Testis (tissue), 3 donors: Measurements from ENCODE around the gene HIPK4. TPM values are rescaled to one million over a fixed set of nuclear protein-coding genes. Genes with fewer than 3 reads are reported as not detected.

Experiments
- DNase-seq: peaks from one replicate; pipeline ENCODE4 v3.0.0-alpha.2; 2019
- H3K27ac ChIP-seq, 2 donors: fragments of 200-600 bp; sonication (generic); one replicate each; pipeline ENCODE4 v1.5.1; 2019
- H3K27me3 ChIP-seq: fragments of 200-600 bp; sonication (generic); one replicate; pipeline ENCODE4 v1.5.1; 2019
- H3K36me3 ChIP-seq: fragments of 200-600 bp; sonication (generic); one replicate; pipeline ENCODE4 v1.5.1; 2017; ENCODE audit warnings: low read depth; ENCODE audit errors: missing control alignments
- H3K4me1 ChIP-seq: fragments of 200-600 bp; sonication (generic); one replicate; pipeline ENCODE4 v1.5.1; 2019
- H3K4me3 ChIP-seq, 2 donors: fragments of 200-600 bp; sonication (generic); one replicate each; pipeline ENCODE4 v1.5.1; 2017 to 2019
- H3K9me3 ChIP-seq: fragments of 200-600 bp; sonication (generic); one replicate; pipeline ENCODE4 v1.5.1; 2017
- POLR2A ChIP-seq: fragments of 450-650 bp; IDR thresholded peaks from one replicate; pipeline ENCODE4 v1.6.1; 2017; ENCODE audit warnings: antibody characterized with exemption, mild to moderate bottlenecking, moderate library complexity
- WGBS, 2 donors: methylation state at CpG; one replicate each; pipeline ENCODE4 v1.1.5; 2018; 5-methylcytosine and 5-hydroxymethylcytosine counted together
- intact Hi-C: fragments of 100-400 bp; cut with DNase I; formaldehyde crosslinking; loops from one replicate; pipeline ENCODE4 v1.15.1; 2023; ENCODE audit warnings: low total_unique reads
- polyA plus RNA-seq: library from polyadenylated mRNA; stranded (reverse); fragments of 350-450 nt; fragmentation: Illumina TruSeq; extraction: RNeasy Lipid Tissue Mini Kit (QIAGEN cat#74804); gene quantifications from one replicate; pipeline ENCODE4 v1.2.3, GENCODE V29; 2014; ENCODE audit warnings: low read depth, low replicate concordance; ENCODE audit not compliant: insufficient read depth
- total RNA-seq, 2 donors: library from RNA; depleted of rRNA; stranded (reverse); fragments of >200 nt; gene quantifications; one replicate each; pipeline ENCODE4 v1.2.3, GENCODE V29; 2016
- TF ChIP-seq, protein P1 (sequence below), 3 experiments: fragments of 450-650 bp in 2 of 3; fragments of 200-600 bp in 1 of 3; sonication (generic) in 1 of 3; IDR thresholded peaks; one replicate each; pipeline ENCODE4 v1.5.1; 2016 to 2019; ENCODE audit warnings: antibody characterized with exemption in 3 of 3, mild to moderate bottlenecking in 2 of 3, moderate library complexity in 1 of 3

HIPK4 gene
- total and polyA plus RNA-seq, 3 donors from 2014 or later: 13.7 to 32.8 (median 30.3) TPM

DNA sequence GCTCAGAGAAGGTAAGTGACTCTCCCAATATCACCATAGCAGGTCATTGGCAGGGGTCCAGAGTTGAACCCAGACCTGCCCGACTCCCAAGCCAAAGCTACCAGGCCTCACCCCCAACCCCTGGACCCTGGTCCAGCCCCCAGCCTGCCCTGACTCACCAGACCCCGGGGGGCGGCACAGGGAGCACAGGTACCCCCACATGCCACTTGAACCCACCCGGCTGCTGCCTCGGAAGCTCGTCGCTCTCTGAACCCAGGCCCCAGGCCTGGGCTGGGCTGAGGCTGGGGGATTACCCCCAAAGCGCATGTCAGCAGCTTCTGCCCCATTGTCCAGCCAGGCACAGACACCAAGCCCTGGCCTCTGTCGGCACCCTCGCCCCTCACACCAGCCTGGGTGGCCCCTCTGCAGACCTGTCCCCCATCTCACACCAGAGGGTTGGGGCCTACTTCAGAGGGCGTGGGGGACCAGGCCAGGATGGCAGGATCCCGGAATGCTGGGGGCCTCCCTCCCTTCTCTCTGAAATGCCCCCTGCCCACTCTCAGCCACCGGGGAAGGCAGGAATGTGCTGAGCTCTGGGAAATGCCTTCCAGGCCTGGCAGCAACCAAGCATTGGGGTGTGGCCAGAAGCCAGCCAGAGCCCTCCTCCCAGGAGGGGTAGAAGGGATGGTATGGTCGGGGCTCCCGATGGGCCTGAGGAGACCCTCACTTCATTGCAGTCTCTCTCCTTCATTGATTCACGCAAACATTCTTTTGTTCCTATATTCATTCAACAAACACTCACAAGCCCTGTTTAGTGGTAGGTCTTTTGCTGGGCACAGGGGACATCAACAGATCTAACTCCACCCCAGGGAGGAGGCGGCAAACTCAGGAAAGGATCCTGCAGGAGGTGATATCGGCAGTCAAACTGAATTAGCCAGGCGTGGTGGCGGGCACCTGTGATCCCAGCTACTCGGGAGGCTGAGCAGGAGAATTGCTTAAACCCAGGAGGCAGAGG lies 24.9 kb upstream of the HIPK4 start:
- Histone ChIP-seq H3K36me3 (no peaks in the 10 kb centered on the region), H3K9me3 (no peaks in the 10 kb centered on the region), H3K27me3 (no peaks in the 10 kb centered on the region), H3K4me1 (peaks cover 15% of the 10 kb centered on the region), H3K27ac (no peak overlapping the region), H3K4me3 (no peak overlapping the region)
- TF ChIP-seq, protein P1, sequence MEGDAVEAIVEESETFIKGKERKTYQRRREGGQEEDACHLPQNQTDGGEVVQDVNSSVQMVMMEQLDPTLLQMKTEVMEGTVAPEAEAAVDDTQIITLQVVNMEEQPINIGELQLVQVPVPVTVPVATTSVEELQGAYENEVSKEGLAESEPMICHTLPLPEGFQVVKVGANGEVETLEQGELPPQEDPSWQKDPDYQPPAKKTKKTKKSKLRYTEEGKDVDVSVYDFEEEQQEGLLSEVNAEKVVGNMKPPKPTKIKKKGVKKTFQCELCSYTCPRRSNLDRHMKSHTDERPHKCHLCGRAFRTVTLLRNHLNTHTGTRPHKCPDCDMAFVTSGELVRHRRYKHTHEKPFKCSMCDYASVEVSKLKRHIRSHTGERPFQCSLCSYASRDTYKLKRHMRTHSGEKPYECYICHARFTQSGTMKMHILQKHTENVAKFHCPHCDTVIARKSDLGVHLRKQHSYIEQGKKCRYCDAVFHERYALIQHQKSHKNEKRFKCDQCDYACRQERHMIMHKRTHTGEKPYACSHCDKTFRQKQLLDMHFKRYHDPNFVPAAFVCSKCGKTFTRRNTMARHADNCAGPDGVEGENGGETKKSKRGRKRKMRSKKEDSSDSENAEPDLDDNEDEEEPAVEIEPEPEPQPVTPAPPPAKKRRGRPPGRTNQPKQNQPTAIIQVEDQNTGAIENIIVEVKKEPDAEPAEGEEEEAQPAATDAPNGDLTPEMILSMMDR (IDR thresholded peaks at IDR 0.05): no peak
- TF ChIP-seq POLR2A: no peak
- no peak for DNase-seq
- intact Hi-C loops: no loop called here
- WGBS, 2 donors: 92 to 94% methylated on average over 8 to 21 of the region's 21 CpGs

DNA sequence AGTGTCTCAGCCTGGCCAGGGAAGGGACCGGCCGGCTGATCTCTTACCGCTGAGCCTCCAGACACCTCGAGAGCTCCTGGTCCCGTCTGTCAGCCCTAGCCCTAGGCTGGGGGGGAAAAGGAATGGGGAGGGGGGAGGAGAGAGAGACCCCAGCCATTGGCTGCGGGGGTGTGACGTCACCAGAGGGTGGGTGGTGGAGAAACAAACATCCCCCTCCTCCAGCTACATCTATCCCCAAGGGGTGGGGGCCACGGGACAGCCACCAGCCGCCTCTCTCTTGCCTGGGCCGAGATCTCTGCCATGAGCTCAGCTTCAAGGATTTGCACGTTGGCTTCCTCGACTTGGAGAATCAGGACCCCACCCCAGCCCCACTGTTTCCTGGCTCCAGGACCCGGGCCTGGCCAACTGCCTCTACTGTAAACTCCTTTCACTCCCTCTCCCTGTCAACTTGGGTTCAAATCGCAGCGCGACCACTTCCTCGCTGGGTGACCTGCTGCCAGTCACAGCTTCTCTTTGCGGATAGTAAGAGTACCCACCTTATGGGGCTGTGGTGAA lies 23.4 kb upstream of the HIPK4 start, which contains the start of gene PRX:
PRX (minus strand) TSS at position 88 of the 555 bp plus-strand sequence. CDS start 5,446 bp downstream, outside the sequence.
- TF ChIP-seq, protein P1 (IDR thresholded peaks at IDR 0.05): no peak
- no peak for TF ChIP-seq POLR2A
- H3K27me3 ChIP-seq: no peaks in the 10 kb centered on the region
- WGBS, 2 donors: 51 to 61% methylated on average over 14 to 18 of the region's 18 CpGs
- no peaks in the 10 kb centered on the region for H3K9me3 ChIP-seq
- no peak within 1 kb of the TSS for H3K4me3 ChIP-seq
- H3K27ac ChIP-seq: no peak within 1 kb of the TSS
- no peak for DNase-seq
- no peaks in the 10 kb centered on the region for H3K36me3 ChIP-seq
- H3K4me1 ChIP-seq: peaks cover 15% of the 10 kb centered on the region
- intact Hi-C loops: no loop called here

DNA sequence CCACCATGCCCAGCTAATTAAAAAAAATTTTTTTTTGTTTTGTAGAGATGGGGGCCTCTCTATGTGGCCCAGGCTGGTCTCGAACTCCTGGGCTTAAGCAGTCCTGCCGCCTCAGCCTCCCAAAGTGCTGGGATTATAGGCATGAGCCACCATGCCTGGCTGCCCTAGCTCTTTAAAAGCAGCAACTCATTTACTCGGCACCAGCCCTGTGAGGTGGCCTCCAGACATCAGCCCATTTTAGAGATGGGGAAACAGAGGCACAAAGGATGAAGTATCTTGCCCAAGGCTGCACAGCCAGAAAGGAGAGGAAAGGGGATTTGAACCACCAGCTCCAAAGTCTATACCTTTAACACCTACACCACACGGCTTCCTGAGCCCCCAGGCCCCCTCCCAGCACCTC lies 22.9 kb upstream of the HIPK4 start:
- H3K4me1 ChIP-seq: peaks cover 15% of the 10 kb centered on the region
- TF ChIP-seq POLR2A: no peak
- TF ChIP-seq, protein P1 (IDR thresholded peaks at IDR 0.05): no peak
- no peak overlapping the region for H3K4me3 ChIP-seq
- H3K9me3 ChIP-seq: no peaks in the 10 kb centered on the region
- H3K27me3 ChIP-seq: no peaks in the 10 kb centered on the region
- DNase-seq: no peak
- intact Hi-C loops: no loop called here
- 77 to 78% methylated on average over 4 of the region's 4 CpGs for WGBS, 2 donors
- H3K36me3 ChIP-seq: no peaks in the 10 kb centered on the region
- H3K27ac ChIP-seq: no peak overlapping the region

DNA sequence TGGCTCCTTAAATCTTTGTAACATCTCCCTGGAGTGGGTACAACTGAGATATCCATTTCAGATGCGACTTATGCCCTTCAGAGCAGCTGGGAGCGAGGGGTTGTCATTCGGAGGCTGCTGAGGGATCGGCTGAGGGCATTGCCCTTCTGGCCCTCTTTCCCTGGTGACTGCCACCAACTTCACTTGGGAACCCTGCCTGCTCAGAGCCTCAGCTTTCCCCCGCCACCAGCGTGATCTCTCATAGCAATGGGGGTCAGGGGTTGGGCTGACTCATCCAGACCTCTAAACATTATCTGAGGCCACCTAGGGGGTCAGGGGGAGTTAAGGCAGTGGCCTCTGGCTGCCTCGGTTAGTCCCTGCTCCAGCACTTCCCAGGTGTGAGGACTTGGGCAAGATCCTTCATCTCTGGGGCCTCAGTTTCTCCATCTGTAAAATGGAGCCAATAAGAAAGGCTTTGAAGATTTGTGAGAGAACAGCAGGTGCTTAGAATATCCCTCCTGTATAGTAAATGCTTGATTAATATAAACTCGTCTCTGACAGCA lies 22.0 kb upstream of the HIPK4 start:
- Histone ChIP-seq H3K9me3 (no peaks in the 10 kb centered on the region), H3K27me3 (no peaks in the 10 kb centered on the region), H3K36me3 (no peaks in the 10 kb centered on the region), H3K27ac (no peak overlapping the region), H3K4me3 (no peak overlapping the region), H3K4me1 (peaks cover 10% of the 10 kb centered on the region)
- intact Hi-C loops: no loop called here
- TF ChIP-seq, protein P1 (IDR thresholded peaks at IDR 0.05): no peak
- no peak for TF ChIP-seq POLR2A
- DNase-seq: no peak
- WGBS, 2 donors: 79 to 86% methylated on average over 6 to 8 of the region's 8 CpGs
